ENCODE data around the gene SNCAIP. TPM values are rescaled to one million over a fixed set of nuclear protein-coding genes. Genes with fewer than 3 reads are reported as not detected.
A peak's percentile ranks its signal among the peaks of the same experiment; 100 is the strongest.

SNCAIP gene
- total RNA-seq, 1 experiment from 2014 or later, result 0.21 TPM

DNA sequence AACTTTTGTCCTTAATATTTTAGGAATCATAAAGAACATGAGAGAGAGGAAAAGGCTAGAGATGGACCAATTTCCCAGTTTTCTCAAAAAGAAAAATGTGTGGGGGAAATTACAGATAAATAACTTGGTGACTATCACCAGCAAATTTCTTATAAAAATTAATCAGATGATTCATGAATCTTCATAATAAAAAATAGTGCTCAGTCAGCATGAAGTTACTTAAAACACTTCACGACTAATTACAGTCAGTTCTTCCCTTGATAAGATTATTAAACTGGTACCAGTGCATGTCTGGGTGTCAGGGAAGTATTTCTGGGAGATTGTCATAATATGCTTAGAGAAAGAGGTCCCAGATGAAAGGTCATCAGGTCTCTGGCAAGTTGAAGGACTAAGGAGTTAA is 133.0 kb downstream of the SNCAIP start:
- intact Hi-C loops (cut with micrococcal nuclease), result no loop called here
- Mint-ChIP-seq H3K4me1 (ENCODE audit: insufficient read depth, unreplicated experiment) (no peaks in the 10 kb centered on the region), H3K36me3 (ENCODE audit: insufficient read depth, unreplicated experiment) (no peaks in the 10 kb centered on the region), H3K27ac (ENCODE audit: low read depth, unreplicated experiment) (no peak overlapping the region), H3K4me3 (ENCODE audit: unreplicated experiment) (no peak overlapping the region), H3K27me3 (ENCODE audit: insufficient read depth, unreplicated experiment) (peaks cover 35% of the 10 kb centered on the region), H3K9me3 (ENCODE audit: unreplicated experiment) (peaks cover 6% of the 10 kb centered on the region)
- POLR2A ChIA-PET, result interaction anchor here (0.5 to 0.8 kb wide), 2 partner anchors 30 to 51 kb away, joined by 3 read pairs; no protein-coding TSS in a partner anchor
- CTCF ChIA-PET, result interaction anchor here (0.7 to 1.1 kb wide), 2 partner anchors 13 to 899 kb away, joined by 3 to 6 read pairs; no protein-coding TSS in a partner anchor
- no TSS peak for BruUV-seq (replicated peaks)
- no peak for DNase-seq (ENCODE audit: unreplicated experiment)
- TF ChIP-seq, protein P1, sequence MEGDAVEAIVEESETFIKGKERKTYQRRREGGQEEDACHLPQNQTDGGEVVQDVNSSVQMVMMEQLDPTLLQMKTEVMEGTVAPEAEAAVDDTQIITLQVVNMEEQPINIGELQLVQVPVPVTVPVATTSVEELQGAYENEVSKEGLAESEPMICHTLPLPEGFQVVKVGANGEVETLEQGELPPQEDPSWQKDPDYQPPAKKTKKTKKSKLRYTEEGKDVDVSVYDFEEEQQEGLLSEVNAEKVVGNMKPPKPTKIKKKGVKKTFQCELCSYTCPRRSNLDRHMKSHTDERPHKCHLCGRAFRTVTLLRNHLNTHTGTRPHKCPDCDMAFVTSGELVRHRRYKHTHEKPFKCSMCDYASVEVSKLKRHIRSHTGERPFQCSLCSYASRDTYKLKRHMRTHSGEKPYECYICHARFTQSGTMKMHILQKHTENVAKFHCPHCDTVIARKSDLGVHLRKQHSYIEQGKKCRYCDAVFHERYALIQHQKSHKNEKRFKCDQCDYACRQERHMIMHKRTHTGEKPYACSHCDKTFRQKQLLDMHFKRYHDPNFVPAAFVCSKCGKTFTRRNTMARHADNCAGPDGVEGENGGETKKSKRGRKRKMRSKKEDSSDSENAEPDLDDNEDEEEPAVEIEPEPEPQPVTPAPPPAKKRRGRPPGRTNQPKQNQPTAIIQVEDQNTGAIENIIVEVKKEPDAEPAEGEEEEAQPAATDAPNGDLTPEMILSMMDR (IDR thresholded peaks at IDR 0.05; ENCODE audit: unreplicated experiment), result no peak

GRCh38 chr5:122447072-122447471 is 135.0 kb downstream of the SNCAIP start:
- Mint-ChIP-seq H3K4me1 (ENCODE audit: insufficient read depth, unreplicated experiment) (no peaks in the 10 kb centered on the region), H3K36me3 (ENCODE audit: insufficient read depth, unreplicated experiment) (no peaks in the 10 kb centered on the region), H3K27ac (ENCODE audit: low read depth, unreplicated experiment) (no peak overlapping the region), H3K9me3 (ENCODE audit: unreplicated experiment) (no peaks in the 10 kb centered on the region), H3K4me3 (ENCODE audit: unreplicated experiment) (no peak overlapping the region), H3K27me3 (ENCODE audit: insufficient read depth, unreplicated experiment) (peaks cover 19% of the 10 kb centered on the region)
- BruUV-seq (replicated peaks), result no TSS peak
- intact Hi-C loops (cut with micrococcal nuclease), result no loop called here
- CTCF ChIA-PET, result interaction anchor here (0.5 to 1.6 kb wide), 8 partner anchors 15 to 255 kb away, joined by 3 to 4 read pairs (median 3); no protein-coding TSS in a partner anchor
- POLR2A ChIA-PET, result interaction anchor here (0.8 kb wide), 1 partner anchor 30 kb away, joined by 3 read pairs; no protein-coding TSS in a partner anchor
- DNase-seq (ENCODE audit: unreplicated experiment), result no peak
- TF ChIP-seq, protein P1 (IDR thresholded peaks at IDR 0.05; ENCODE audit: unreplicated experiment), result no peak

GRCh38 chr5:122447879-122448278 is 135.8 kb downstream of the SNCAIP start:
- peaks cover 11% of the 10 kb centered on the region for H3K27me3 Mint-ChIP-seq (ENCODE audit: insufficient read depth, unreplicated experiment)
- no peaks in the 10 kb centered on the region for H3K36me3 Mint-ChIP-seq (ENCODE audit: insufficient read depth, unreplicated experiment)
- H3K4me1 Mint-ChIP-seq (ENCODE audit: insufficient read depth, unreplicated experiment), result no peaks in the 10 kb centered on the region
- H3K27ac Mint-ChIP-seq (ENCODE audit: low read depth, unreplicated experiment), result no peak overlapping the region
- no peaks in the 10 kb centered on the region for H3K9me3 Mint-ChIP-seq (ENCODE audit: unreplicated experiment)
- CTCF ChIA-PET, result interaction anchor here (0.5 to 1.6 kb wide), 7 partner anchors 9 to 256 kb away, joined by 3 to 5 read pairs (median 3); no protein-coding TSS in a partner anchor
- DNase-seq (ENCODE audit: unreplicated experiment), result no peak
- TF ChIP-seq, protein P1 (IDR thresholded peaks at IDR 0.05; ENCODE audit: unreplicated experiment), result no peak
- intact Hi-C loops (cut with micrococcal nuclease), result no loop called here
- no peak overlapping the region for H3K4me3 Mint-ChIP-seq (ENCODE audit: unreplicated experiment)
- no TSS peak for BruUV-seq (replicated peaks)
- POLR2A ChIA-PET, result interaction anchor here (0.8 kb wide), 1 partner anchor 31 kb away, joined by 3 read pairs; no protein-coding TSS in a partner anchor

- H3K36me3 Mint-ChIP-seq (ENCODE audit: insufficient read depth, unreplicated experiment), result no peaks in the 10 kb centered on the region
- DNase-seq (ENCODE audit: unreplicated experiment), result peak; percentile 26
- no peaks in the 10 kb centered on the region for H3K9me3 Mint-ChIP-seq (ENCODE audit: unreplicated experiment)
- TF ChIP-seq, protein P1 (IDR thresholded peaks at IDR 0.05; ENCODE audit: unreplicated experiment), result no peak
- H3K27ac Mint-ChIP-seq (ENCODE audit: low read depth, unreplicated experiment), result peak overlapping the region; percentile 30
- ChIA-PET CTCF (interaction anchor here (0.7 kb wide), 1 partner anchor 203 kb away, joined by 4 read pairs; no protein-coding TSS in a partner anchor), POLR2A (interaction anchor here (0.7 kb wide), 1 partner anchor 41 kb away, joined by 4 read pairs; no protein-coding TSS in a partner anchor)
- no TSS peak for BruUV-seq (replicated peaks)
- H3K4me3 Mint-ChIP-seq (ENCODE audit: unreplicated experiment), result no peak overlapping the region
- H3K4me1 Mint-ChIP-seq (ENCODE audit: insufficient read depth, unreplicated experiment), result peaks cover 11% of the 10 kb centered on the region
- H3K27me3 Mint-ChIP-seq (ENCODE audit: insufficient read depth, unreplicated experiment), result no peaks in the 10 kb centered on the region
- intact Hi-C loops (cut with micrococcal nuclease), result no loop called here
These were observed 142.5 kb downstream of the SNCAIP start for GRCh38 chr5:122454541-122454940.
